ENCODE data around the gene ZNF677. TPM values are rescaled to one million over a fixed set of nuclear protein-coding genes. Genes with fewer than 3 reads are reported as not detected.
"Not testable (repeated sequence)": the region's sequence is repeated elsewhere in the genome, so short reads cannot be mapped to it uniquely, and the experiment has no call there.

ZNF677 gene
- total and polyA plus RNA-seq, 2 experiments from 2014 or later: 57.2 to 74.8 TPM

DNA sequence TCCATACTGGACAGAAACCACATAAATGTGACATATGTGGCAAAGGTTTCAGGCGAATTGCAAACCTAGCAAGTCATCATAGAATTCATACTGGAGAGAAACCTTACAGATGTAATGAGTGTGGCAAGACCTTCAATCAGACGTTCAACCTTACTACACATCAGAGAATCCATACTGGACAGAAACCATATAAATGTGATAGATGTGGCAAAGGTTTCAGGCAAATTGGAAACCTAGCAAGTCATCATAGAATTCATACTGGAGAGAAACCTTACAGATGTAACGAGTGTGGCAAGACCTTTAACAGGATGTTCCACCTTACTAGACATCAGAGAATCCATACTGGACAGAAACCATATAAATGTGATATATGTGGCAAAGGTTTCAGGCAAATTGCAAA lies 43.1 kb downstream of the ZNF677 start:
- not testable (repeated sequence) for H3K27me3 Mint-ChIP-seq (ENCODE audit: insufficient read depth, low read depth, poor library complexity); H3K27ac Mint-ChIP-seq; H2AFZ ChIP-seq; H3K4me3 Mint-ChIP-seq; H3K79me2 ChIP-seq (replicated peaks; ENCODE audit: insufficient read depth); ATAC-seq; H3K4me2 ChIP-seq; H4K20me1 ChIP-seq (replicated peaks; ENCODE audit: insufficient read depth); H3K4me3 ChIP-seq; DNase-seq (ENCODE audit: low spot score); H3F3A ChIP-seq (replicated peaks; ENCODE audit: low read depth); H3K4me1 ChIP-seq (ENCODE audit: insufficient read depth); H3K4me1 Mint-ChIP-seq; H3K27me3 ChIP-seq (ENCODE audit: insufficient read depth); H3K9me2 ChIP-seq (ENCODE audit: insufficient read depth); H3K27ac ChIP-seq (ENCODE audit: low read depth)
- Mint-ChIP-seq H3K9me3 (peaks cover 100% of the 10 kb centered on the region), H3K36me3 (ENCODE audit: low read depth) (peaks cover 87% of the 10 kb centered on the region)
- peaks cover 30% of the 10 kb centered on the region for H3K36me3 ChIP-seq (ENCODE audit: insufficient read depth)

DNA sequence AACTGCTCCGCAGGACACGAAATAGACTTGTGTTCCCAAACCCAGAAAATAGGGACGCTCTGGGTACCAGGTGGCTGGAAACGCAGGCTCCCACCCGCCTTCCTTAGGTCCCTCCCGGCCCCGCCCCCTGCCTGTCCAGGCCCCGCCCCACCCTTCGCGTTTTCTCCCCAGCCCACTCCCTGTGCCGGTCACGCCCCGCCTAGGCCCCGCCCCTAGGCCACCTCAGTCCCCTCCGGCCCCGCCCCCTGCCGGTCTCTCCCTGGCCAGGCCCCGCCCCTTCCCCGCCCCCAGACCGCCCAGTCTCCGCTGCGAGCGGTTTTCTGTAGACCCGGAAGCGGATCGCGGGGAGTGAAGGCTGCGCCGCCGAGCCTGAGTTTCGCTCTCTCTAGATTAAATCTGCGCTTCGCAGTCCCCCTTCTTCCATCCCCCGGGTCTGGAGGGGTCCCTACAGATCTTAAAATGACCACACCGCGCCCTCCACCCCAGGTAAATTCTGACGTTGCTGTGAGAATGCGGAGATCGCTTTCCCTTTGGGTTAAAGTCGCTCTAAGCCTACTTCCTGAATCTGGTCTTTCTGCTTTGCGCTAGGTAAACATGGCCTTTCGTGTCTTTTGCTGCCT lies 57.8 kb downstream of the ZNF677 start:
- peaks cover 12% of the 10 kb centered on the region; the same call in 1 of the 2 replicates for H3K27me3 ChIP-seq (ENCODE audit: insufficient read depth)
- no peaks in the 10 kb centered on the region for H3F3A ChIP-seq (replicated peaks; ENCODE audit: low read depth)
- Mint-ChIP-seq H3K27ac (peak overlapping the region; percentile 78; the same call in 1 of the 2 replicates), H3K27me3 (ENCODE audit: insufficient read depth, low read depth, poor library complexity) (peaks cover 30% of the 10 kb centered on the region), H3K4me1 (peaks cover 23% of the 10 kb centered on the region), H3K4me3 (peak overlapping the region; percentile 90), H3K36me3 (ENCODE audit: low read depth) (peaks cover 16% of the 10 kb centered on the region), H3K9me3 (peaks cover 42% of the 10 kb centered on the region)
- peak overlapping the region; percentile 96 for H3K4me3 ChIP-seq
- H3K4me1 ChIP-seq (ENCODE audit: insufficient read depth): peaks cover 9% of the 10 kb centered on the region; the same call in 1 of the 2 replicates
- H4K20me1 ChIP-seq (replicated peaks; ENCODE audit: insufficient read depth): no peaks in the 10 kb centered on the region; the same call in 1 of the 2 replicates
- H3K27ac ChIP-seq (ENCODE audit: low read depth): peak overlapping the region; percentile 88; the same call in 1 of the 2 replicates
- no peak for TF ChIP-seq ZNF114 (CRISPR knock-in tag; IDR thresholded peaks at IDR 0.05)
- peak; percentile 76 for TF ChIP-seq POLR2AphosphoS5 (IDR thresholded peaks at IDR 0.05; ENCODE audit: low read depth)
- peak; percentile 54 for ATAC-seq
- no peaks in the 10 kb centered on the region for H3K9me2 ChIP-seq (ENCODE audit: insufficient read depth)
- H2AFZ ChIP-seq: peak overlapping the region; percentile 100
- H3K4me2 ChIP-seq: peak overlapping the region; percentile 97
- no peaks in the 10 kb centered on the region for H3K36me3 ChIP-seq (ENCODE audit: insufficient read depth)
- DNase-seq (ENCODE audit: low spot score): peak; percentile 97
- no peaks in the 10 kb centered on the region for H3K79me2 ChIP-seq (replicated peaks; ENCODE audit: insufficient read depth)

DNA sequence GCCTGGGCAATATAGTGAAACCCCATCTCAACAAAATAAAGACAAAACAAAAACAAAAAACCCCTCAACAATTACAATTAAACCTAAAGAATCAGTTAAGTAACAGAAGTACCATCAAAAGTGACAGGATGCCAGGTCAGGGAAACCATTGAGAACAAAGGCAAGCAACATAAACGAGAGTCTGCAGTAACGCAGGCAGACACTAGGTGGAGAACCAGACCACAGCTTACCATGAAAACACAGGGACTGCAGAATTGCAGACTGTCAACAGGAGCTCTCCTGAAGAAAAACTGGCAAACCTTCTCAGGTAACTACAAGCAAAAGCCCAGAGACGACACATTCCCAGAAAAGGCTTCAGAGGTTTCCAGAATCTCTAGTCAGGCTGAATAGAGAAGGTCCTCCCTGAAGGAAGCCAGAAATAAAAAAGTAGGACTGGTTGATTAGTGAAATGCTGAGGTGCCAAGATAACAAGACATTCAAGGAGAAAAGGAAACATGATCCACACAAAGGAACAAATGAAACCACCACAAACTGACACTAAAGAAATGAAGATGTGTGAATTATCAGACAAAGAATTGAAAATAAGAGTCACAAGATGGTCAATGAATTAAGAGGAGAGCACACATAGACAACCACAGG lies 59.3 kb downstream of the ZNF677 start:
- Mint-ChIP-seq H3K4me1 (peaks cover 23% of the 10 kb centered on the region), H3K27me3 (ENCODE audit: insufficient read depth, low read depth, poor library complexity) (peaks cover 30% of the 10 kb centered on the region), H3K27ac (no peak overlapping the region), H3K36me3 (ENCODE audit: low read depth) (peaks cover 11% of the 10 kb centered on the region), H3K4me3 (peak overlapping the region; percentile 9; the same call in 1 of the 3 replicates), H3K9me3 (peaks cover 29% of the 10 kb centered on the region)
- Histone ChIP-seq H3K27ac (ENCODE audit: low read depth) (no peak overlapping the region), H3K36me3 (ENCODE audit: insufficient read depth) (no peaks in the 10 kb centered on the region; the same call in 1 of the 2 replicates), H4K20me1 (replicated peaks; ENCODE audit: insufficient read depth) (no peaks in the 10 kb centered on the region; the same call in 1 of the 2 replicates), H3K4me3 (no peak overlapping the region), H2AFZ (no peak overlapping the region), H3F3A (replicated peaks; ENCODE audit: low read depth) (no peaks in the 10 kb centered on the region), H3K9me2 (ENCODE audit: insufficient read depth) (no peaks in the 10 kb centered on the region), H3K4me2 (no peak overlapping the region), H3K79me2 (replicated peaks; ENCODE audit: insufficient read depth) (no peaks in the 10 kb centered on the region), H3K4me1 (ENCODE audit: insufficient read depth) (peaks cover 9% of the 10 kb centered on the region; the same call in 1 of the 2 replicates), H3K27me3 (ENCODE audit: insufficient read depth) (peaks cover 12% of the 10 kb centered on the region; the same call in 1 of the 2 replicates)
- TF ChIP-seq, protein P1, sequence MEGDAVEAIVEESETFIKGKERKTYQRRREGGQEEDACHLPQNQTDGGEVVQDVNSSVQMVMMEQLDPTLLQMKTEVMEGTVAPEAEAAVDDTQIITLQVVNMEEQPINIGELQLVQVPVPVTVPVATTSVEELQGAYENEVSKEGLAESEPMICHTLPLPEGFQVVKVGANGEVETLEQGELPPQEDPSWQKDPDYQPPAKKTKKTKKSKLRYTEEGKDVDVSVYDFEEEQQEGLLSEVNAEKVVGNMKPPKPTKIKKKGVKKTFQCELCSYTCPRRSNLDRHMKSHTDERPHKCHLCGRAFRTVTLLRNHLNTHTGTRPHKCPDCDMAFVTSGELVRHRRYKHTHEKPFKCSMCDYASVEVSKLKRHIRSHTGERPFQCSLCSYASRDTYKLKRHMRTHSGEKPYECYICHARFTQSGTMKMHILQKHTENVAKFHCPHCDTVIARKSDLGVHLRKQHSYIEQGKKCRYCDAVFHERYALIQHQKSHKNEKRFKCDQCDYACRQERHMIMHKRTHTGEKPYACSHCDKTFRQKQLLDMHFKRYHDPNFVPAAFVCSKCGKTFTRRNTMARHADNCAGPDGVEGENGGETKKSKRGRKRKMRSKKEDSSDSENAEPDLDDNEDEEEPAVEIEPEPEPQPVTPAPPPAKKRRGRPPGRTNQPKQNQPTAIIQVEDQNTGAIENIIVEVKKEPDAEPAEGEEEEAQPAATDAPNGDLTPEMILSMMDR (conservative IDR thresholded peaks at IDR 0.05; ENCODE audit: low read depth in 2 of 2): peak; percentile 93 to 97
- no peak for TF ChIP-seq EZH2 (IDR thresholded peaks at IDR 0.05; ENCODE audit: low read depth, unreplicated experiment)
- TF ChIP-seq NANOG (IDR thresholded peaks at IDR 0.05; ENCODE audit: borderline replicate concordance): no peak
- 0 out of 2 replicates have a peak, but pooled peaks have one; percentile 9 for TF ChIP-seq CREB1 (CRISPR knock-in tag; IDR thresholded peaks at IDR 0.05; ENCODE audit: low read depth)
- TF ChIP-seq STAT1 (IDR thresholded peaks at IDR 0.05; ENCODE audit: unreplicated experiment): no peak
- TF ChIP-seq, protein P2, sequence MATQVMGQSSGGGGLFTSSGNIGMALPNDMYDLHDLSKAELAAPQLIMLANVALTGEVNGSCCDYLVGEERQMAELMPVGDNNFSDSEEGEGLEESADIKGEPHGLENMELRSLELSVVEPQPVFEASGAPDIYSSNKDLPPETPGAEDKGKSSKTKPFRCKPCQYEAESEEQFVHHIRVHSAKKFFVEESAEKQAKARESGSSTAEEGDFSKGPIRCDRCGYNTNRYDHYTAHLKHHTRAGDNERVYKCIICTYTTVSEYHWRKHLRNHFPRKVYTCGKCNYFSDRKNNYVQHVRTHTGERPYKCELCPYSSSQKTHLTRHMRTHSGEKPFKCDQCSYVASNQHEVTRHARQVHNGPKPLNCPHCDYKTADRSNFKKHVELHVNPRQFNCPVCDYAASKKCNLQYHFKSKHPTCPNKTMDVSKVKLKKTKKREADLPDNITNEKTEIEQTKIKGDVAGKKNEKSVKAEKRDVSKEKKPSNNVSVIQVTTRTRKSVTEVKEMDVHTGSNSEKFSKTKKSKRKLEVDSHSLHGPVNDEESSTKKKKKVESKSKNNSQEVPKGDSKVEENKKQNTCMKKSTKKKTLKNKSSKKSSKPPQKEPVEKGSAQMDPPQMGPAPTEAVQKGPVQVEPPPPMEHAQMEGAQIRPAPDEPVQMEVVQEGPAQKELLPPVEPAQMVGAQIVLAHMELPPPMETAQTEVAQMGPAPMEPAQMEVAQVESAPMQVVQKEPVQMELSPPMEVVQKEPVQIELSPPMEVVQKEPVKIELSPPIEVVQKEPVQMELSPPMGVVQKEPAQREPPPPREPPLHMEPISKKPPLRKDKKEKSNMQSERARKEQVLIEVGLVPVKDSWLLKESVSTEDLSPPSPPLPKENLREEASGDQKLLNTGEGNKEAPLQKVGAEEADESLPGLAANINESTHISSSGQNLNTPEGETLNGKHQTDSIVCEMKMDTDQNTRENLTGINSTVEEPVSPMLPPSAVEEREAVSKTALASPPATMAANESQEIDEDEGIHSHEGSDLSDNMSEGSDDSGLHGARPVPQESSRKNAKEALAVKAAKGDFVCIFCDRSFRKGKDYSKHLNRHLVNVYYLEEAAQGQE (IDR thresholded peaks at IDR 0.05; ENCODE audit: unreplicated experiment): no peak
- DNase-seq (ENCODE audit: low spot score) (peak; percentile 93), ATAC-seq (peak; percentile 25)
